Omental fat pad (tissue), 4 donors: ENCODE measurements around the gene SHB. TPM values are rescaled to one million over a fixed set of nuclear protein-coding genes. Genes with fewer than 3 reads are reported as not detected.

Source experiments
- ATAC-seq: fragments of 150-250 bp; one replicate; pipeline ENCODE4 v1.9.1; 2016; ENCODE audit warnings: mild to moderate bottlenecking, moderate library complexity; ENCODE audit not compliant: low FRiP score
- DNase-seq: peaks from one replicate; pipeline ENCODE4 v3.0.0-alpha.2; 2019; ENCODE audit warnings: low spot score
- total RNA-seq, 4 donors: library from RNA; depleted of rRNA; stranded (reverse); fragments of >200 nt; gene quantifications; one replicate each; pipeline ENCODE4 v1.1.0, GENCODE V29; 2016
- TF ChIP-seq, protein P1 (sequence below), 3 donors: fragments of 450-650 bp; IDR thresholded peaks; one replicate each; pipeline ENCODE4 v1.5.1; 2016 to 2017; ENCODE audit warnings: antibody characterized with exemption in 3 of 3, mild to moderate bottlenecking in 3 of 3, moderate library complexity in 2 of 3

Gene SHB
- total RNA-seq, 4 donors from 2014 or later, result 10.4 to 61.6 (median 20.7) TPM

- DNase-seq (no peak), ATAC-seq (no peak)
- TF ChIP-seq, protein P1, sequence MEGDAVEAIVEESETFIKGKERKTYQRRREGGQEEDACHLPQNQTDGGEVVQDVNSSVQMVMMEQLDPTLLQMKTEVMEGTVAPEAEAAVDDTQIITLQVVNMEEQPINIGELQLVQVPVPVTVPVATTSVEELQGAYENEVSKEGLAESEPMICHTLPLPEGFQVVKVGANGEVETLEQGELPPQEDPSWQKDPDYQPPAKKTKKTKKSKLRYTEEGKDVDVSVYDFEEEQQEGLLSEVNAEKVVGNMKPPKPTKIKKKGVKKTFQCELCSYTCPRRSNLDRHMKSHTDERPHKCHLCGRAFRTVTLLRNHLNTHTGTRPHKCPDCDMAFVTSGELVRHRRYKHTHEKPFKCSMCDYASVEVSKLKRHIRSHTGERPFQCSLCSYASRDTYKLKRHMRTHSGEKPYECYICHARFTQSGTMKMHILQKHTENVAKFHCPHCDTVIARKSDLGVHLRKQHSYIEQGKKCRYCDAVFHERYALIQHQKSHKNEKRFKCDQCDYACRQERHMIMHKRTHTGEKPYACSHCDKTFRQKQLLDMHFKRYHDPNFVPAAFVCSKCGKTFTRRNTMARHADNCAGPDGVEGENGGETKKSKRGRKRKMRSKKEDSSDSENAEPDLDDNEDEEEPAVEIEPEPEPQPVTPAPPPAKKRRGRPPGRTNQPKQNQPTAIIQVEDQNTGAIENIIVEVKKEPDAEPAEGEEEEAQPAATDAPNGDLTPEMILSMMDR (IDR thresholded peaks at IDR 0.05), result no peak
Observed at GRCh38 chr9:38007016-38007415, 62.0 kb downstream of the SHB start.

GRCh38 chr9:38006163-38006562 lies 62.9 kb downstream of the SHB start:
- TF ChIP-seq, protein P1 (IDR thresholded peaks at IDR 0.05), result no peak
- DNase-seq (no peak), ATAC-seq (no peak)

GRCh38 chr9:38004809-38005560 lies 64.0 kb downstream of the SHB start:
- DNase-seq (no peak), ATAC-seq (no peak)
- TF ChIP-seq, protein P1 (IDR thresholded peaks at IDR 0.05), result no peak

- DNase-seq, result no peak
- no peak for ATAC-seq
- TF ChIP-seq, protein P1 (IDR thresholded peaks at IDR 0.05), result no peak
Observed at GRCh38 chr9:38003946-38004808, 64.8 kb downstream of the SHB start.

DNA sequence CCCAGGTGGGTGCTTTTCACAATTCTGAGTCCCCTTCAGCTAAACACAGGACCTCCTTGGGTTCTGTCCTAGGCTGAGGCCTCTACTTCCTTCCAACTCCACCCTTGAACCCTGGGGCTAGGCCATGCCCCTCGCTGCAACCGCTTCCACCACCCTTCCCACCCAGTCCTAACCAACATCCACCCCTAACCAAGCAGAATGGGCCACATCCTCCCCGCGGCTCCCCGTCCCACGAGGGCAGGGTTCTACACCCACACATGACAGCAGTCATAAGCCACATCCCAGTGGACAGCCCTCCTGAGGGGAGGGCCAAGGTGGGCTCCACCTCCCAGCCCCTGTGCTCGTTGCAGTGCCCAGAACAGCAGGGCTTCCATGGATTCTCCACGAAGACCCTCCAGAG lies 65.8 kb downstream of the SHB start:
- DNase-seq, result no peak

GRCh38 chr9:38001430-38001829 lies 67.6 kb downstream of the SHB start:
- DNase-seq (no peak), ATAC-seq (no peak)
- TF ChIP-seq, protein P1 (IDR thresholded peaks at IDR 0.05), result no peak

More for the DNA sequence above, 65.8 kb downstream of the SHB start:
- TF ChIP-seq, protein P1 (IDR thresholded peaks at IDR 0.05), result no peak
- ATAC-seq, result no peak
